Measurements from ENCODE around the gene CX3CR1.
A peak's percentile ranks its signal among the peaks of the same experiment; 100 is the strongest.
"Not testable (repeated sequence)": the region's sequence is repeated elsewhere in the genome, so short reads cannot be mapped to it uniquely, and the experiment has no call there.

The CX3CR1 gene

GRCh38 chr3:39267631-39268548, 11.9 kb downstream of the CX3CR1 start:
- DNase-seq (ENCODE audit: low spot score) = peak; percentile 83

GRCh38 chr3:39264053-39264452, 15.8 kb downstream of the CX3CR1 start:
- DNase-seq (ENCODE audit: low spot score) = no peak

- DNase-seq (ENCODE audit: low spot score) = no peak
These were observed 16.3 kb downstream of the CX3CR1 start for GRCh38 chr3:39263576-39263975.

- DNase-seq (ENCODE audit: low spot score) = no peak
These were observed 17.0 kb downstream of the CX3CR1 start for GRCh38 chr3:39262846-39263245.

- no peak for DNase-seq (ENCODE audit: low spot score)
These were observed 18.1 kb downstream of the CX3CR1 start for GRCh38 chr3:39261726-39262125.

- DNase-seq (ENCODE audit: low spot score) = peak; percentile 68
These were observed 18.9 kb downstream of the CX3CR1 start for GRCh38 chr3:39260957-39261356.

GRCh38 chr3:39260318-39260717, 19.5 kb downstream of the CX3CR1 start:
- no peak for DNase-seq (ENCODE audit: low spot score)

GRCh38 chr3:39255503-39256325, 24.1 kb downstream of the CX3CR1 start:
- no peak for DNase-seq (ENCODE audit: low spot score)

GRCh38 chr3:39254806-39255449, 24.9 kb downstream of the CX3CR1 start:
- DNase-seq (ENCODE audit: low spot score) = no peak

- no peak for DNase-seq (ENCODE audit: low spot score)
These were observed 28.3 kb downstream of the CX3CR1 start for GRCh38 chr3:39251576-39251975.

GRCh38 chr3:39250116-39250747, 29.6 kb downstream of the CX3CR1 start:
- DNase-seq (ENCODE audit: low spot score) = no peak

GRCh38 chr3:39249453-39250115, 30.3 kb downstream of the CX3CR1 start:
- DNase-seq (ENCODE audit: low spot score) = peak; percentile 20

- DNase-seq (ENCODE audit: low spot score) = no peak
These were observed 38.3 kb downstream of the CX3CR1 start for GRCh38 chr3:39241561-39241960.

- DNase-seq (ENCODE audit: low spot score) = no peak
These were observed 42.8 kb downstream of the CX3CR1 start for GRCh38 chr3:39237027-39237426.

- peak; percentile 74 for DNase-seq (ENCODE audit: low spot score)
These were observed 45.2 kb downstream of the CX3CR1 start for GRCh38 chr3:39234651-39235050.

GRCh38 chr3:39232859-39233258, 47.0 kb downstream of the CX3CR1 start:
- DNase-seq (ENCODE audit: low spot score) = no peak

- DNase-seq (ENCODE audit: low spot score) = no peak
These were observed 49.4 kb downstream of the CX3CR1 start for GRCh38 chr3:39230453-39230852.

GRCh38 chr3:39228496-39228895, 51.3 kb downstream of the CX3CR1 start:
- DNase-seq (ENCODE audit: low spot score) = no peak

GRCh38 chr3:39227596-39227995, 52.2 kb downstream of the CX3CR1 start:
- DNase-seq (ENCODE audit: low spot score) = not testable (repeated sequence)

- no peak for DNase-seq (ENCODE audit: low spot score)
These were observed 53.6 kb downstream of the CX3CR1 start for GRCh38 chr3:39226106-39226741.

- no peak for DNase-seq (ENCODE audit: low spot score)
These were observed 55.5 kb downstream of the CX3CR1 start for GRCh38 chr3:39224288-39224687.
